AG04450 (cell line): ENCODE data around the gene TNFRSF13B. TPM values are rescaled to one million over a fixed set of nuclear protein-coding genes. Genes with fewer than 3 reads are reported as not detected.

Experiments
- CTCF ChIA-PET: fragments of 300-600, 350-600 bp; formaldehyde crosslinking; extraction: SDS; loops from one replicate; lab custom pipeline; 2022; ENCODE audit warnings: antibody characterized with exemption, inconsistent platforms; lab: Charles Lee
- POLR2A ChIA-PET: fragments of 350-600 bp; formaldehyde crosslinking; extraction: SDS; loops from one replicate; lab custom pipeline; 2021; ENCODE audit warnings: antibody characterized with exemption, inconsistent platforms; lab: Yijun Ruan, JAX
- DNase-seq: peaks from one replicate; pipeline ENCODE4 v3.0.0-alpha.2; 2011; ENCODE audit warnings: low read depth, low spot score
- H3K27ac ChIP-seq: one replicate; pipeline ENCODE4 v1.5.1; 2012; ENCODE audit warnings: low read depth, low read length, control low read depth
- H3K27me3 ChIP-seq: one replicate; pipeline ENCODE4 v1.6.0; 2012; ENCODE audit warnings: low read length; ENCODE audit not compliant: control insufficient read depth, insufficient read depth
- H3K4me3 ChIP-seq: 2 replicates; pipeline ENCODE4 v1.5.1; 2011; ENCODE audit warnings: mild to moderate bottlenecking, low read depth, low read length, control low read depth
- H3K9me3 ChIP-seq: 2 replicates; pipeline ENCODE4 v1.5.1; 2012; ENCODE audit warnings: low read length; ENCODE audit not compliant: control insufficient read depth, insufficient read depth
- polyA plus RNA-seq: library from polyadenylated mRNA; depleted of rRNA; stranded (reverse); fragments of >200 nt; gene quantifications from 2 replicates; pipeline ENCODE4 v1.2.3, GENCODE V29; 2011
- TF ChIP-seq, protein P1 (sequence below): IDR thresholded peaks from 2 replicates; pipeline ENCODE4 v1.5.1; 2011; ENCODE audit warnings: low read depth, low read length, control low read depth, inconsistent platforms

TNFRSF13B gene
- polyA plus RNA-seq, 1 experiment: not detected

DNA sequence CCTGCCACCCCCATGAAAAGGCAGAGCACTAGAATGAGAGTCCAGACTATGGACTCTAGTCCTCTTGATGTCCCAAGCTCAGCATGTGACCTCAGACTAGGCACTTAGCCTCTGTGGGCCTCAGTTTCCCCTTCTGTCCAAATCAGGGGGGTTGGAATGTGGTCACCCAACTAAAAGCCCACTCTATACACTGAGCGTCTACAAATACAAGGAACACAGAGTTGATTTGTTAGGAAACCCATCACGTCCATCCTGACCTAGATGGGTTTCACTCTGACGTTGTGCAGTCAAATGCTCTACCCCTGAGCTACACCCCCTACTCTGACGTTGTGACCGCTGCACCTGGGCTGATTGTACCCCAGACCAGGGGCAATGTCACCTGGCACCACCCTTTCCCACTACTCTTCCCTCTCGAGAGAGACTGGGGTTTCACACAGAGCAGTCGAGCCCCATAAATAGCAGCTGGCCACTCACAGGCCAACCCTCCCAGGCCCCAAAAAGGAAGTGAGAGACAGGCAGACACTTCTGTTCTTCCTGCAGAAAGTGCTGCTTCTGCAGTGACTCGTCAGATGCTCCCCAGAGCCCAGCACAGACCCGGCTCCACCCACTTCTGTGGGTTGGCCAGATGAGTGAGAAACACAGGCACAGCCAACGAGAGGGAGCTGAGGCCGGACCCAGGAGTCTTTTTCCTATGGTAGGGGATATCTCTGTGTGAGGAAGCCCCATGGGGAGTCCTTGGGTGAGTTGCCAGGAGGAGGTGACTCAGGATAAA lies 16.1 kb upstream of the TNFRSF13B start:
- H3K4me3 ChIP-seq: no peak overlapping the region
- ChIA-PET CTCF (interaction anchor here (1.2 to 1.7 kb wide), 2 partner anchors 10 to 72 kb away, joined by 4 read pairs; no protein-coding TSS in a partner anchor), POLR2A (no interaction called here)
- TF ChIP-seq, protein P1, sequence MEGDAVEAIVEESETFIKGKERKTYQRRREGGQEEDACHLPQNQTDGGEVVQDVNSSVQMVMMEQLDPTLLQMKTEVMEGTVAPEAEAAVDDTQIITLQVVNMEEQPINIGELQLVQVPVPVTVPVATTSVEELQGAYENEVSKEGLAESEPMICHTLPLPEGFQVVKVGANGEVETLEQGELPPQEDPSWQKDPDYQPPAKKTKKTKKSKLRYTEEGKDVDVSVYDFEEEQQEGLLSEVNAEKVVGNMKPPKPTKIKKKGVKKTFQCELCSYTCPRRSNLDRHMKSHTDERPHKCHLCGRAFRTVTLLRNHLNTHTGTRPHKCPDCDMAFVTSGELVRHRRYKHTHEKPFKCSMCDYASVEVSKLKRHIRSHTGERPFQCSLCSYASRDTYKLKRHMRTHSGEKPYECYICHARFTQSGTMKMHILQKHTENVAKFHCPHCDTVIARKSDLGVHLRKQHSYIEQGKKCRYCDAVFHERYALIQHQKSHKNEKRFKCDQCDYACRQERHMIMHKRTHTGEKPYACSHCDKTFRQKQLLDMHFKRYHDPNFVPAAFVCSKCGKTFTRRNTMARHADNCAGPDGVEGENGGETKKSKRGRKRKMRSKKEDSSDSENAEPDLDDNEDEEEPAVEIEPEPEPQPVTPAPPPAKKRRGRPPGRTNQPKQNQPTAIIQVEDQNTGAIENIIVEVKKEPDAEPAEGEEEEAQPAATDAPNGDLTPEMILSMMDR: no peak
- H3K27ac ChIP-seq: no peak overlapping the region
- no peaks in the 10 kb centered on the region for H3K9me3 ChIP-seq
- DNase-seq: peak; percentile 27
- H3K27me3 ChIP-seq: peaks cover 13% of the 10 kb centered on the region

DNA sequence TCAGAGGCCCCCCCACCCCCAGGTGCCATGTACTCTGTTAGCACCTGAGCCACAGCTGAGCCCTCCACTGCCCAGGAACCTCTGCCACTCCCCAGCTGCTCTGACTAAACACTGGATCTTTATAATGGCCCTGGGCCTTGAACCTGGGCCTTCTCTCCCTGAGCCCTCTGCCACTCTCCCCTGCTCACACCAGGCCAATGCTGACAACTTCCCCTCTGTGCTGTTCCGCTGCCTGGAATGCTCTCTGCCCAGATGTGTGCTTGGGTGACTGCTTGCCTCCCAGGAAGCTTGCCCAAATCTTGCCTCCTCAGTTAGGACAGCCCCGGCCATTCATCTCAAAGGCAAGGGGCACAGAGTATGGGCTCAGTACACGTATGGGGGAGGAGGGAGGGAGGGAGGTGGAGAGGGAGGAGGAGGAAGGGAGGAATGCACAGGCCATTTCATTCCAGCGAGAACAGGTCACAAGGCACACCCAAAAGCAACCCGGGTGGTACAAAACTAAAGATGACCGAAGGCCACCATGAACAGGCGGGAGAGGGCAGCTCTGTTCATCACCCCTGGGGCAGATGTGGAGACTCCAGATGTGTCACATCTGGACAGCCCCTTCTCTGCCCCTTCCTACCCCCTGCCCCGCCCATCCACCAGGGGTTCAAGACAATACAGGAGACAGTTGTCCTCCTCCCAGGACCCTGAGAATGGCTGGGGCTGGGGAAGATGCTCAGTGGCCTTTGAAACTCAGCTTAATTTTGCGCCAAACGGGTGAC lies 15.3 kb upstream of the TNFRSF13B start:
- POLR2A ChIA-PET: no interaction called here
- no peak overlapping the region for H3K27ac ChIP-seq
- CTCF ChIA-PET: interaction anchor here (1.1 kb wide), 1 partner anchor 71 kb away, joined by 3 read pairs; no protein-coding TSS in a partner anchor

DNA sequence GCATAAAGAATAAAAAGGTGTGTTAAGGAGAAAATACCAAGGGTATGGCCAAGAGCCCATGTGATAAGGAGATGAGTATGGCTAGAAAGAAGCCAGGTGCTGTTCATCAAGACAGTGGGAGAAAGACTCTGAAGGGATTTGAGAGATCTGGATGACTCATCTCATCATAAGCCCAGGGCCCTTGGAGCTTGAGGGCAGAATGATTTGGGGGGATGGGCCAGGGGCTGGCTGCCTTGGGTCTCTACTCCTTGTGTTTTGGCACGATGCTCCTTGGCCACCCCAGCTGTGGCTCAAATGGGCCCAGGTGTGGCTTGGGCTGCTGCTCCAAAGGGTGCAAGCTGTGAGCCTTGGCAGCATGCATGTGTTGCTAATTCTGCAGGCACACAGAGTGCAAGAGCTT lies 14.5 kb upstream of the TNFRSF13B start:
- no peak overlapping the region for H3K27ac ChIP-seq
- TF ChIP-seq, protein P1: no peak
- H3K9me3 ChIP-seq: no peaks in the 10 kb centered on the region
- H3K27me3 ChIP-seq: peaks cover 18% of the 10 kb centered on the region
- POLR2A ChIA-PET: no interaction called here
- H3K4me3 ChIP-seq: no peak overlapping the region
- peak; percentile 11 for DNase-seq
- CTCF ChIA-PET: interaction anchor here (0.6 to 1.1 kb wide), 2 partner anchors 20 to 70 kb away, joined by 3 read pairs; no protein-coding TSS in a partner anchor

More for the DNA sequence above, 15.3 kb upstream of the TNFRSF13B start:
- no peaks in the 10 kb centered on the region for H3K9me3 ChIP-seq
- H3K4me3 ChIP-seq: no peak overlapping the region
- peaks cover 13% of the 10 kb centered on the region for H3K27me3 ChIP-seq
- TF ChIP-seq, protein P1: no peak
- DNase-seq: no peak

DNA sequence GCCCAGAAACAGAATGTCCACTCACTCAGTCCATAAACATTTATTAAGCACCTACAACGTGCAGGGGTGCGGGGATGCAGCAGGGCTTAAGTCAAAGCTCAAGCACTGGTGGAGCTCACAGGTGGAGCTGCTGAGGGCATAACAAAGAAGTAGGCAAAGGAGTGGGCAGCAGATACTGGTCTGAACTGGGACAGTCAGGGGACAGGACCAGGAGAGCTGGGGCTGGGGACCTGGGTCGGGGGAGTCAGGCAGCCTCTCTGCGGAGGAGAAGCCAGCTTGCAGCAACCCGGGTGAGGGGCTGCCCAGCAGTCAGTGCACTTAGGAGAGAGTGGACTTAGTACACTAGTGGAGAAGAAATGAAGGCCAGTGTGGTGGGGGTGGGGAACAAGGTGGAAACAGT lies 10.0 kb upstream of the TNFRSF13B start:
- Histone ChIP-seq H3K9me3 (no peaks in the 10 kb centered on the region; the same call in 1 of the 2 replicates), H3K27me3 (peaks cover 18% of the 10 kb centered on the region), H3K27ac (no peak overlapping the region), H3K4me3 (no peak overlapping the region)
- ChIA-PET CTCF (interaction anchor here (0.6 to 1.5 kb wide), 2 partner anchors 10 to 476 kb away, joined by 3 to 6 read pairs; no protein-coding TSS in a partner anchor), POLR2A (no interaction called here)
- TF ChIP-seq, protein P1: no peak
- DNase-seq: no peak
